ENCODE measurements around the gene LRRC7. TPM values are rescaled to one million over a fixed set of nuclear protein-coding genes. Genes with fewer than 3 reads are reported as not detected.

Gene LRRC7
- total and polyA plus RNA-seq, 2 experiments from 2014 or later: 1.2 TPM; not detected in 1

GRCh38 chr1:69985901-69986439 is 418.2 kb downstream of the LRRC7 start (continued):
- no peak for TF ChIP-seq REST (IDR thresholded peaks at IDR 0.05; ENCODE audit: unreplicated experiment)

GRCh38 chr1:69987881-69988280 is 420.2 kb downstream of the LRRC7 start:
- no peak overlapping the region for H3K27ac ChIP-seq (ENCODE audit: low read depth)
- no peak for DNase-seq (ENCODE audit: low spot score)
- Mint-ChIP-seq H3K9me3 (no peaks in the 10 kb centered on the region), H3K4me3 (no peak overlapping the region), H3K27ac (no peak overlapping the region), H3K4me1 (peaks cover 6% of the 10 kb centered on the region; the same call in 2 of the 3 replicates), H3K36me3 (ENCODE audit: low read depth) (no peaks in the 10 kb centered on the region), H3K27me3 (ENCODE audit: insufficient read depth, low read depth, poor library complexity) (no peaks in the 10 kb centered on the region)
- no peaks in the 10 kb centered on the region for H3K36me3 ChIP-seq (ENCODE audit: insufficient read depth)
- no peaks in the 10 kb centered on the region for H3K27me3 ChIP-seq (ENCODE audit: insufficient read depth)
- H3F3A ChIP-seq (replicated peaks; ENCODE audit: low read depth): no peaks in the 10 kb centered on the region
- H4K20me1 ChIP-seq (replicated peaks; ENCODE audit: insufficient read depth): no peaks in the 10 kb centered on the region
- ATAC-seq: no peak
- no peaks in the 10 kb centered on the region for H3K9me2 ChIP-seq (ENCODE audit: insufficient read depth)
- H3K4me1 ChIP-seq (ENCODE audit: insufficient read depth): peaks cover 6% of the 10 kb centered on the region; the same call in 1 of the 2 replicates
- no peak overlapping the region for H3K4me2 ChIP-seq
- H3K4me3 ChIP-seq: no peak overlapping the region
- H3K79me2 ChIP-seq (replicated peaks; ENCODE audit: insufficient read depth): no peaks in the 10 kb centered on the region
- no peak overlapping the region for H2AFZ ChIP-seq
- TF ChIP-seq CTCF (conservative IDR thresholded peaks at IDR 0.05; ENCODE audit: low read depth in 2 of 2): no peak
- no peak for TF ChIP-seq POLR2AphosphoS5 (IDR thresholded peaks at IDR 0.05; ENCODE audit: low read depth)
- TF ChIP-seq ZNF331 (CRISPR knock-in tag; IDR thresholded peaks at IDR 0.05; ENCODE audit: low read depth): no peak
- TF ChIP-seq ZNF114 (CRISPR knock-in tag; IDR thresholded peaks at IDR 0.05): no peak
- no peak for TF ChIP-seq CREB1 (CRISPR knock-in tag; IDR thresholded peaks at IDR 0.05; ENCODE audit: low read depth)
- no peak for TF ChIP-seq STAT1 (IDR thresholded peaks at IDR 0.05; ENCODE audit: unreplicated experiment)
- no peak for TF ChIP-seq EZH2 (IDR thresholded peaks at IDR 0.05; ENCODE audit: low read depth, unreplicated experiment)
- TF ChIP-seq REST (IDR thresholded peaks at IDR 0.05; ENCODE audit: unreplicated experiment): no peak
- TF ChIP-seq EZH2phosphoT487 (IDR thresholded peaks at IDR 0.05; ENCODE audit: unreplicated experiment): no peak
- no peak for TF ChIP-seq JUNB (IDR thresholded peaks at IDR 0.05; ENCODE audit: unreplicated experiment)
- TF ChIP-seq ETS1 (IDR thresholded peaks at IDR 0.05): no peak
